GM19193 (cell line): ENCODE data around the gene CASTOR1.

Source experiments
- POLR2A ChIP-seq: IDR thresholded peaks from 4 replicates; pipeline ENCODE4 v1.6.1; 2011; ENCODE audit not compliant: insufficient read depth, insufficient read length; ENCODE audit errors: extremely low read depth

CASTOR1 gene

DNA sequence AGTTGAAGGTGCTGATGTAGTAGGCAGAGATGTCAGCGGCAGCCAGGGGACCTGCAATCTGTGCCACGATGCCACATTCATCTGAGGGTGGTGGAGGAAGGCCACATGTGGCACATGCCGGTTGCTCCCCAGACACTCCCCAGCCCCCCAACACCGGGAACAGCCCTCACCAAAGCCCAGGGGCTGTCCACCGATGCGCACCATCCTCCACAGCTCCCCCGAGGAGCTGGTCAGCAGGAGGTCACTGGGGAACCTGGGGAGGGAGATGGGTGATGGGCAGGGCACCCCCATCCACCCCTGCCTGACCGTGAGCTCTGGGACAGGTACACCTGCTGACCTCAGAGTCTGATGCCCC lies 3.5 kb downstream of the CASTOR1 start:
- TF ChIP-seq POLR2A: no peak

DNA sequence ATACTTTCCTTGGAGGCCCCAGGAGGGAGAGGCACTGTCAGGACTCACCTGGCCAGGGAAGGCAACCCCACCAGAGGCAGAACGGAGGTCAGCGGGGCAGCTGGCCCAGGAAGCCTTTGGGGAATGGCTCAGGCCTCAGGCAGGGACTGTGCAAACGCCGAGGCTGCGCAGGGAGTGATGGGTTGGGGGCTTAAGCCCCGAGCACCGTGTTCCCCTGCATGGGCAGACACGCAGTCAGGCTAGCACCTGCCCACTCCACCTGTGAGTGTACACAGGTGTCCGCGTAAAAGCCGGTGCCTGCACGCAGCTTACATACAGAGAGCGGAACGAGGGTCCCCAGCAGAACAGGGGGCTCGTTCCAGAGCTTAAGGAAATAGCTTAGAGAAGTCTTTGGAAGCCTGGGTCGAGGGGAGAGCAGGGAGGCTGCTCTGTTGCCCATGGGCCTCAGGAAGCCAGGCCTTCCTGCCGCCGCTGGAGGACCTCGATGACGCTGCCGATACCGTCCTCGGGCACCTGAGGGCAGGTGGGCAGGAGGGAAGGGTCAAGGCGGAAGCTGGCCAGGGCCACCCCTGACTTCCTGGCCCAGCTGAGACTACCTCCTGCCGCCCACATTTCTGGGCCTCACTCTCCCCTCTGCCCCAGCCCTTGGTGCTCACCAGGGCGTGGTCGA lies 4.0 kb downstream of the CASTOR1 start:
- TF ChIP-seq POLR2A: no peak

GRCh38 chr22:30284666-30285065 lies 4.6 kb downstream of the CASTOR1 start:
- TF ChIP-seq POLR2A: no peak

- TF ChIP-seq POLR2A: no peak
These were observed 5.1 kb downstream of the CASTOR1 start for GRCh38 chr22:30284172-30284571.

- no peak for TF ChIP-seq POLR2A
These were observed 6.0 kb downstream of the CASTOR1 start for GRCh38 chr22:30283342-30283741.

DNA sequence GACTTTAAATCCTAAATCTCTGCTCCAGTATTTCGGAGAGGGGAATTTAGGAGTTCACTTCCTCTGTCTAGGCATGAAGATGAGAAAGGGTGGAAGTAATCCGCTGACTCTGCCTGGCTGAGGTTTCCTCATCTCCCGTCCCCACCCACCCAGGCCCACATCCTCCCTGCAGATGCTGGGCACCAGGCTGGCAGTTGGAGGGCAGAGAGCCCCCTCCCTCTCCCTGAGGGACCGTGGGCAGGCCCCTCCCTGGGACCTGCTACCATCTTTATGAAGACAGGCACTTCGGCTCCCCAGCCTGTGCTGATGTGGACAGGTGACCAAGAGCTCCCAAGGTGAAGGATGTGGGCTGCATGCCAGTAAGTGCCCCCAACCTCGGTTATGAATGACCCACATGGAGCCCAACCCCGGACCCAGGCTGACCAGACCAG lies 6.7 kb downstream of the CASTOR1 start:
- no peak for TF ChIP-seq POLR2A

DNA sequence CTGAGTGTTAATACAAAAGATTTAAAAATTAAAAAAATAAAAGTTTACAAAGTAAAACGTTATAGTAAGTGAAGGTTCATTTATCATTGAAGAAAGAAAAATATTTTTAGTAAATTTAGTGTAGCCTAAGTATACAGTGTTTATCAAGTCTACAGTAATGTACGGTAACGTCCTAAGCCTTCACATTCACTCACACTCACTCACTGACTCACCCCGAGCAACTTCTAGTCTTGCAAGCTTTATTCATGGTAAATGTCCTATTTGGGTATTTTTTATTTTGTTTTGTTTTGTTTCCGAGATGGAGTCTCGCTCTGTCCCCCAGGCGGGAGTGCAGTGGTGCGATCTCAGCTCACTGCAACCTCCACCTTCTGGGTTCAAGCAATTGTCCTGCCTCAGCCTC lies 8.8 kb downstream of the CASTOR1 start:
- no peak for TF ChIP-seq POLR2A

GRCh38 chr22:30279932-30280331 lies 9.4 kb downstream of the CASTOR1 start:
- no peak for TF ChIP-seq POLR2A

DNA sequence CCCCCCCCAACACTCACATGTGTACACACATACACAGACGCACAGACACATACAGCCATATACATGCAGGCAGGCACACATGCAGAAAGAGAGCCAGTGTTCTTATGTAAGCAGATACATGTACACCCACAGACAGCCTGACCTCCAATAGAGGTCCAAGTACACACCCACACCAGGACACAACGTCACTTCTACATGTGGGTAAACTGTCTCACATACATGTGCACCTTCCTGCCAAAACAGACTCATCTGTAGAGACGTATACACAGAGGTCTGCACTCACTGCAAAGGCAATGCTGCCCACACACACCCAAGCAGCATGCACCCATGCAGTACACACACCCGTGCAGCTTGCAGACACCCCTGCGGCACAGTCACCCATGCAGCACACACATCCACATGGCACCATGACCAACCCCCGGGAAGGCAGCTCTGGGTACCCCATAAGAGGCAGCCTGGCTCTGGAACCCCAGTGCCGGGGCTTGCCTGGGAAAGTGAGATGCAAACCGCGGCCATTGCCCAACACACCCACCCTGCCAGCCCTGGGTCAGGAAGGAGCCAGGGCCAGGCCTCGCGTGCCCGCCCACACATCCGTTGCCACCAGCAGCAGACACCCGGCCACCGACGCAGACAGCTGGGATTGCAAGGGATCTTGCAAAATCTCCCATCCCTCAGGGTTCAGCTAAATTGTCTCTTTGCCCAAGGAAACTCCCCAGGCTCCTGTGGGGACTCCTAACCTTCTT lies 10.1 kb downstream of the CASTOR1 start:
- no peak for TF ChIP-seq POLR2A

DNA sequence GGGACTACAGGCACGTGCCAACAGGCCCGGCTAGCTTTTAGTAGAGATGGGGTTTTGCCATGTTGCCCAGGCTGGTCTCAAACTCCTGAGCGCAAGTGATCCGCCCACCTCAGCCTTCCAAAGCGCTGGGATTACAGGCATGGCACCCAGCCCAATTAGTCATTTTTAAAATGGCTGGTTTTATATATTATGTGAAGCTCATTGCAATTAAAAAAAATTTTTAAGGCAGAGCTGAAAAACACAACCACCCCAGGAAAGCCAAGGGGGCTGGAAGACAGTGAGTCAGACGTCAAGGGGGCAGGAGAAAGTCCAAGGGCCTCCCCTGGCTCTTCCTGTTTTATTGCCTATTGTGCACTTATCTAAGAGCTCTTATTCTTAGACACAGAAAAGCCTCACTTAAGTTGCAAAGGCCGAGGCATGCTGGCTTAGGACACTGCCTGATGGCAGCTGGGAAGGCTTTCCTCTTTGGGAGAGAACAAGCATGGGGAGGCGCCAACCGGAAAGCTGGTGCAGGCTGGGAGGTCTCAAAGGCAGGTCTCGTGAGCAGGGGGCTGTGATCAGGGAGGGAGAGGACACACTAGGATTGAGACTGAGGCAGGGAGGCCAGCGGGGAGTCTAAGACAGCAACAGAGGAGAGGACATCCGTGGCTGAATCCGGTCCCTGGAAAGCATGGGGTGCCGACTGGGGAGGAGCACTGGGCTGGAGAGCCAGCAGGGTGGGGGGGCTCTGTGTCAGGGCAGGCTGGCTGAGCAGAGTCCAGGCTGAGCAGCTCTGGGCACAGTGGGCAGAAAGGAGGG lies 11.6 kb downstream of the CASTOR1 start:
- no peak for TF ChIP-seq POLR2A

DNA sequence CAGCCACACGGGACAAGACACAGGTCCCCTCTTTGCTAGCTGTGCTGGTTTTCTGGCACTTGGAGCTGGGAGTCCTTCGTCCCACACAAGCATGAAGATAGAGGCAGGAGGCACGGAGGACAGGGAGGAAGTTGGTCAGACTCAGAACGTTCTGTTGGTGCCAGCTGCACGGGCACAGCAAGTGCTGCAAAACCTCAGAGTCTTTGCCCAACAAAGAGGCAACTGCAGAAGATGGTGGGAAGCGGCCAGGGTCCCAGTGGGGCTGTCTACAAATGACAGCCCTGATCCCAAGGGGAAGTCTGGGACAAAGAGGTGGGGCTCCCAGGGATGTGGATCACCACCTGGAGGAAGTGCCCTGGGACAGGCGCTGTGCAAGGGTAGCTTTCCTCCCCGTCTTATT lies 13.3 kb downstream of the CASTOR1 start:
- no peak for TF ChIP-seq POLR2A

DNA sequence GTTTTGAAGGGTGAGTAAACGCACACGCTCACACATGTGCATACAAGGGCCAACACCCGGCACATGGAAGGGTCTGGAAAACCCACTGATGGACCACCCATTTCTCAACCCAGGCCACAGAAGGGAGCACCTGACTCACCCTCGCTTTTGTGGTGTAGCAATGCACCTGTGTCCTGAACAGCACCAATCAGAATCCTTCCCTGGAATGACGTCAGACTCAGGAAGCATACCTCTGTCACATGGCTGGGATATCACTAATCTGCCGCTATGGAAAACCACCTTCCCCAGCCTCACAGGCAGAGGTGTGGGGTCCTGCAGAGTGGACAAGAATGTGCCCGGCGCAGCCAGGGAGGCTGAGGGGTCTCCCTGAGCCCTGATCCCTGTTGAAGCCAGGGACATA lies 13.7 kb downstream of the CASTOR1 start:
- no peak for TF ChIP-seq POLR2A

- no peak for TF ChIP-seq POLR2A
These were observed 14.9 kb downstream of the CASTOR1 start for GRCh38 chr22:30274437-30274812.

DNA sequence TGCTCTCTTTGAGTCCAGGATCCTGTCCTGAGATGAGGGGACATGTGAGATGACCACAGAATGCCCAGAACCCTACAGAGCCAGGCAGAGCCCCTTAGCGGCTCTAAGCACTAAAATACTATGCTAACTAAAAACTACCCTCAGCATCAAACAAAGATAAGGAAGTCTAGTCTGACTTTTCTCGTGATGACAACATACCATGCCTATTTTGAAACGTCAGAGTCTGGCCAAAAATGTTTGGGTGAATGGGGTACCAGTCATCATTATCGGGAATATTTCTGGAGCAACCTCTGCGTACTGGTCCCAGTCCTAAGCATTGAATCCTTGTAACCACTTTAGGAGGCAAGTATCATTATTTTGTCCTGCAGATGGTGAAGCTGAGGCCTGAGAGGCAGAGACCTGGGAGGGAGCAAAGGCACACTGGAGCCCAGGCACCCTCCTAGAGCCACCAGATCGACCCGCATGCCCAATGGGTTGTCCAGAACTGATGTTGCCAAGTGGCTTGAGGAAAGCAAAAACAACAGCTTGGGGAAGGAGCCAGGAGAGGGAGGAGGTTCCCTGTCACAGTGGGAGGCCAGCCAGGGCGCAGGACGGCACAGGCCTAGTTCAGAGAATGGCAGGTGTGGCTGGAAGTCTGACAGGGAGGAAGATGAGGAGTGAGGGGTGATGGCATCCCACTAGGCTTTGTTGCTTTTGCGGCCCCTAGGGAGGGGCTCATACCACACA lies 15.4 kb downstream of the CASTOR1 start:
- TF ChIP-seq POLR2A: no peak

GRCh38 chr22:30272781-30273601 lies 16.3 kb downstream of the CASTOR1 start:
- TF ChIP-seq POLR2A: no peak

- no peak for TF ChIP-seq POLR2A
These were observed 18.5 kb downstream of the CASTOR1 start for GRCh38 chr22:30270832-30271231.
